Vagina (tissue), 2 donors: ENCODE data around the gene ADAP1. TPM values are rescaled to one million over a fixed set of nuclear protein-coding genes. Genes with fewer than 3 reads are reported as not detected.
"Not testable (repeated sequence)": the region's sequence is repeated elsewhere in the genome, so short reads cannot be mapped to it uniquely, and the experiment has no call there.

Experiments
- DNase-seq, 2 donors: peaks; one replicate each; pipeline ENCODE4 v3.0.0-alpha.2; 2017; ENCODE audit errors: extremely low spot score in 2 of 2
- H3K27ac ChIP-seq: fragments of 200-600 bp; sonication (generic); one replicate; pipeline ENCODE4 v1.5.1; 2019
- H3K27me3 ChIP-seq: fragments of 200-600 bp; sonication (generic); one replicate; pipeline ENCODE4 v1.5.1; 2019
- H3K36me3 ChIP-seq, 2 donors: fragments of 200-600 bp; sonication (generic); one replicate each; pipeline ENCODE4 v1.5.1; 2017 to 2019
- H3K4me1 ChIP-seq: fragments of 200-600 bp; sonication (generic); one replicate; pipeline ENCODE4 v1.5.1; 2019
- H3K4me3 ChIP-seq, 2 donors: fragments of 200-600 bp; sonication (generic); 1 replicate in 1 of 2; 2 replicates in 1 of 2; pipeline ENCODE4 v1.5.1; 2016 to 2019
- H3K9me3 ChIP-seq: fragments of 200-600 bp; sonication (generic); one replicate; pipeline ENCODE4 v1.5.1; 2019
- POLR2A ChIP-seq, 2 donors: fragments of 450-650 bp; IDR thresholded peaks; one replicate each; pipeline ENCODE4 v1.6.1; 2017; ENCODE audit warnings: antibody characterized with exemption in 2 of 2, mild to moderate bottlenecking in 2 of 2, moderate library complexity in 2 of 2
- POLR2AphosphoS5 ChIP-seq, 2 donors: sonication (generic); formaldehyde crosslinking; IDR thresholded peaks; one replicate each; pipeline ENCODE4 v1.9.0; 2017; ENCODE audit warnings: antibody characterized with exemption in 2 of 2, mild to moderate bottlenecking in 2 of 2, low read depth in 1 of 2; ENCODE audit not compliant: insufficient read depth in 1 of 2
- intact Hi-C: fragments of 100-400 bp; cut with DNase I; formaldehyde crosslinking; loops from one replicate; pipeline ENCODE4 v1.15.1; 2023
- total RNA-seq: library from RNA; depleted of rRNA; stranded (reverse); fragments of >200 nt; gene quantifications from one replicate; pipeline ENCODE4 v1.2.3, GENCODE V29; 2016
- TF ChIP-seq, protein P1 (sequence below), 3 experiments: fragments of 450-650 bp in 2 of 3; fragments of 200-600 bp in 1 of 3; sonication (generic) in 1 of 3; IDR thresholded peaks; one replicate each; pipeline ENCODE4 v1.5.1; 2017 to 2019; ENCODE audit warnings: antibody characterized with exemption in 3 of 3, mild to moderate bottlenecking in 2 of 3, moderate library complexity in 2 of 3

ADAP1 gene
- total RNA-seq, 1 donor from 2014 or later, result 4.2 TPM

DNA sequence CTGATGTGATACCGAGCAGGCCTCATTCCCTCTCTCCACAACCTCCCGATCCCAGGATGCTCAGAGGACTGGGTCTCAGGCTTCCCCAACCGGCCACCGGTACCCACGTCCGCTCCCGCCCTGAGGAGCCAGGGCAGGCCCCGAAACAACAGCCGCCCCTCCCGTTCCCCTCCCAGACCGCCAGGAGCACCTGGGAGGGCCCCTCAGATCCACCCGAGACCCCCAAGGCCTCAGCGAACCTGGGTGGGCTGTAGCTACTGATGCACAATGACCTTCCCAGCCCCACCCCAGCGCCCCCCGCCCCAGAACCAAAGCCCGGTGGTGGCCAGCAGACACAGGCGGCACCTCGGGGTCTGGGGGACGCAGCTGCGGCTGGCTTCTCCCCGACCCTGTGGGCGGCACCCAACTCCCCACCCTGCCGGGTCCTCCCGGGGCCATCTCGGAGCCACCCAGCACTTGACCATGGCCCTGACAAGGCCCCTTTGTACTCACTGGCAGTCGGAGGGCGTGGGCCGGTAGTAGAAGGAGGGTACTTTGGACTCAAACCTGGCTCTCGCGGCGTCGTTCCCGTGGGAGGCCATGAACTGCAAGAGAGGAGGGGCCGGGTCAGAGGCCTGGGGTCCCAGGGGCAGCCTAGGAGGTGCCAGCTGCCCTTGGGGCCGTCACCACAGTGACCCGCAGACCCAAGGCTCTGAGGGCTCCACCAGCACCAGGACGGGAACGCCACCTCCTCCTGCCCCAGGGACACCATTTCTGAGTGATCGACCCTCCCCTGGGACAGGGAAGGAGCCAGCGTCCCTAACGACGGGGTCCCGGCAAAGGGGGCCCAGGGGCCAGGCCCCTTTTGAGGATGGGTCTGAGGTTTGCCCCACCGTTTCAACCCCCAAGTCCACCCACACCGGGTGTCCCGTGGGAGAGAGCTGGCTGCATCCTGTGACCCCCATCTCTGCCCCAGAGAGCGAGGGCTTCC is 28.1 kb downstream of the ADAP1 start:
- Histone ChIP-seq H3K27me3 (no peaks in the 10 kb centered on the region), H3K4me3 (no peak overlapping the region), H3K27ac (no peak overlapping the region), H3K4me1 (peaks cover 3% of the 10 kb centered on the region), H3K9me3 (no peaks in the 10 kb centered on the region), H3K36me3 (no peaks in the 10 kb centered on the region)
- intact Hi-C loops, result no loop called here
- DNase-seq, result no peak
- no peak for TF ChIP-seq POLR2AphosphoS5 (IDR thresholded peaks at IDR 0.05; ENCODE audit: insufficient read depth in 1 of 2, low read depth in 1 of 2)
- TF ChIP-seq, protein P1, sequence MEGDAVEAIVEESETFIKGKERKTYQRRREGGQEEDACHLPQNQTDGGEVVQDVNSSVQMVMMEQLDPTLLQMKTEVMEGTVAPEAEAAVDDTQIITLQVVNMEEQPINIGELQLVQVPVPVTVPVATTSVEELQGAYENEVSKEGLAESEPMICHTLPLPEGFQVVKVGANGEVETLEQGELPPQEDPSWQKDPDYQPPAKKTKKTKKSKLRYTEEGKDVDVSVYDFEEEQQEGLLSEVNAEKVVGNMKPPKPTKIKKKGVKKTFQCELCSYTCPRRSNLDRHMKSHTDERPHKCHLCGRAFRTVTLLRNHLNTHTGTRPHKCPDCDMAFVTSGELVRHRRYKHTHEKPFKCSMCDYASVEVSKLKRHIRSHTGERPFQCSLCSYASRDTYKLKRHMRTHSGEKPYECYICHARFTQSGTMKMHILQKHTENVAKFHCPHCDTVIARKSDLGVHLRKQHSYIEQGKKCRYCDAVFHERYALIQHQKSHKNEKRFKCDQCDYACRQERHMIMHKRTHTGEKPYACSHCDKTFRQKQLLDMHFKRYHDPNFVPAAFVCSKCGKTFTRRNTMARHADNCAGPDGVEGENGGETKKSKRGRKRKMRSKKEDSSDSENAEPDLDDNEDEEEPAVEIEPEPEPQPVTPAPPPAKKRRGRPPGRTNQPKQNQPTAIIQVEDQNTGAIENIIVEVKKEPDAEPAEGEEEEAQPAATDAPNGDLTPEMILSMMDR (IDR thresholded peaks at IDR 0.05), result no peak
- no peak for TF ChIP-seq POLR2A (IDR thresholded peaks at IDR 0.05)

DNA sequence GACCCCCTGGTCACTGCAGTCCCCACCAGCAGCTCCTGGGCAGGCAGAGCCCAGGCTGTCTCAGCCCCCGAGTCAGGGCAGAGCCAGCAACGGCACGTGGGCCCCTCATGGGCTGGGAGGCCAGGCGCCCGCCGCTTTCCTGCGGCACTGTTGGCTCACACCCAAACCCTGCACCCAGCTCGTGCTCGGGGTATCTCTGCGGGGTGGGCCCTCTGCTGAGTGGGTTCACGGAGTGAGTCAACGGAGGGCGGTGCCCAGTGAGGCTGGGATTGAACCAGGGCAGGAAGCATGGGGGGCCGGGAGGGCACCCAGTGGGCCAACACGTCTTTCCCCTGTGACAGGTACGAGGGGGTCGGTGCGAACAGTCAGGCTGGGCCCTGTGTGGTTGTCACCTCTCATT is 28.9 kb downstream of the ADAP1 start:
- TF ChIP-seq, protein P1 (IDR thresholded peaks at IDR 0.05), result no peak
- no peak for TF ChIP-seq POLR2AphosphoS5 (IDR thresholded peaks at IDR 0.05; ENCODE audit: insufficient read depth in 1 of 2, low read depth in 1 of 2)
- TF ChIP-seq POLR2A (IDR thresholded peaks at IDR 0.05), result no peak
- H3K36me3 ChIP-seq, result no peaks in the 10 kb centered on the region
- H3K9me3 ChIP-seq, result no peaks in the 10 kb centered on the region
- H3K27ac ChIP-seq, result no peak overlapping the region
- peaks cover 3% of the 10 kb centered on the region for H3K4me1 ChIP-seq
- intact Hi-C loops, result no loop called here
- no peak overlapping the region for H3K4me3 ChIP-seq
- DNase-seq, result no peak
- no peaks in the 10 kb centered on the region for H3K27me3 ChIP-seq

DNA sequence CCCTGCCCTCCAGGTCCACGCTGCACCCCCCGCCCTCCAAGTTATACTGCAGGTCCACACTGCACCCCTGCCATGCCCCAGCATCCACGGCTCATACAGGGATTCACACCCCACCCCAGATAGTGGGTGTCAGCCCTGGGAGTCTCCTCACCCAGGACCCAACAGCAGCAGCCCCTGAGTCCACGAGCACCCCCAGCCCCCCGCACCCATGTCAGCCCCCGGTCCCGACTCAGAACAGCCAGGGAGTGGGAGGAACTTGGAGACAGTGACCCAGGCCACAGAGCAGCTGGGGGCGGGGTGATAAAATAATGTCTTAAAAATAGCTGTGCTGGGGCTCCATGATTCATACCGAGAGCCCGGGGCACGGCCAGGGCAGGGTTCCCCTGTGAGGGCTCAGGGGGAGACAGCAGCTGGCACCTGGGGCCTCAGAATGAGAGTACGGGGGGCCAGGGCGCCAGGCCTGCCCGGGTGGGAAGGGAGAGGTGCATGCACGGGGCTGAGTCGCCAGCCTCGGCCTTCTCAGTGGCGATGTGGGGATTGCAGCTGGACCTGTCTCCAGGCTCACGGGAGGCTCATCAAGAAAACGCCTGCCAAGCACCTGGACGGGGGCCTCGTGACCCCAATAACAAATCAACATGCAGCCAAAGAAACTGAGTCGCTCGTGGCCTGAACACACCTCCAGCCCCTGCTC is 29.8 kb downstream of the ADAP1 start:
- Histone ChIP-seq H3K9me3 (no peaks in the 10 kb centered on the region), H3K4me3 (no peak overlapping the region), H3K4me1 (peaks cover 3% of the 10 kb centered on the region), H3K36me3 (no peaks in the 10 kb centered on the region), H3K27ac (peak overlapping the region; percentile 27), H3K27me3 (no peaks in the 10 kb centered on the region)
- no peak for DNase-seq
- TF ChIP-seq POLR2A (IDR thresholded peaks at IDR 0.05) (no peak), POLR2AphosphoS5 (IDR thresholded peaks at IDR 0.05; ENCODE audit: insufficient read depth in 1 of 2, low read depth in 1 of 2) (no peak)
- TF ChIP-seq, protein P1 (IDR thresholded peaks at IDR 0.05), result no peak
- intact Hi-C loops, result no loop called here

DNA sequence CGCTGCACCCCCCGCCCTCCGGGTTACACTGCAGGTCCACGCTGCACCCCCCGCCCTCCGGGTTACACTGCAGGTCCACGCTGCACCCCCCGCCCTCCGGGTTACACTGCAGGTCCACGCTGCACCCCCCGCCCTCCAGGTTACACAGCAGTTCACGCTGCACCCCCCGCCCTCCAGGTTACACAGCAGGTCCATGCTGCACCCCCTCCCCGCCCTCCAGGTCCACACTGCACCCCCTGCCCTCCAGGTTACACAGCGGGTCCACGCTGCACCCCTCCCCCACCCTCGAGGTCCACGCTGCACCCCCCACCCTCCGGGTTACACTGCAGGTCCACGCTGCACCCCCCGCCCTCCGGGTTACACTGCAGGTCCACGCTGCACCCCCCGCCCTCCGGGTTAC is 30.4 kb downstream of the ADAP1 start:
- H3K27me3 ChIP-seq, H3K27ac ChIP-seq, H3K4me1 ChIP-seq, H3K36me3 ChIP-seq, H3K4me3 ChIP-seq, DNase-seq, intact Hi-C loops, H3K9me3 ChIP-seq: not testable (repeated sequence)

DNA sequence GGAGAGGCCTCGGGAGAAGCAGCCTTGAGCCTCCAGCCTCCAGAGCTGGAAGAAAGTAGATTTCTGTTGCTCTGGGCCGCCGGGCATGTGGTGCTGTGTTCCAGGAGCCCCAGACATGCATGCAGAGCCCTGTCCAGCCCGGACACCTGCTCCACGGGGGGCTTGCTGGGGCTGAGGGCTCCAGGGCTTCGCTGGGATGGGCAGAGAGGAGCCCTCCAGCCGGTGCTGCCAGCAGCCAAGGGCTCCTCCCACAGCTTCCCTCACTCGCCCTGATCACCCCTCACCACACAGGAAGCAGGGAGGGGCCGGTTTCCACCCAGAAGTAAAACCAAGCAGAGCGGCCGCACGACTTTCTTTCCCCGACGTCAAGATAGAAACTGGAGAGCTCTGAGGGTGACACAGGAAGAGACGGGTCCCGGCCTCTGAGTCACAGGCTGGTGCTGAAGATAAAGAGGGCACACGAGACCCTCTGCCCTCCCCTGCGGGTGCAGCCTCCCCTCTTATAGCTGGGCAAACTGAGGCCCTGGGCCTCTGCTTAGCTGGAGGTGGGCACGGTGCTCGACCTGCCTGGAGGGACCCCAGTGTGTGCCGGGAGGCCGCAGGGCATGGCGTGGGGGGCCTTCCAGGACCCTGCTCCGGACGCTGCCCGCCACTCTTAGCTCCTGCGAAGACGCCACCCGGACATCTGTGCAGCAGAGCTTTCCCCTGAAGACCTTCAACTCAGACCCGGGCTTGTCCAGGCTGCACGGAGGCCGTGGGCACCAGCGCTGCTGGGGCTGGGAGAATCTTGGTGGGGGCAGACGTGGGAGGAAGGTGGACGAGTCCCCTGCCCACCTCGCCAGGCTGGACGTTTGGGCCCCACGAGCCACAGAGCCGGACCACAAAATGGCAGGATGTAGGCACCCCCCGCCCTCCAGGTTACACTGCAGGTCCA is 31.1 kb downstream of the ADAP1 start:
- intact Hi-C loops, result no loop called here
- no peaks in the 10 kb centered on the region for H3K27me3 ChIP-seq
- H3K9me3 ChIP-seq, result no peaks in the 10 kb centered on the region
- DNase-seq, result no peak
- H3K27ac ChIP-seq, result no peak overlapping the region
- H3K36me3 ChIP-seq, result no peaks in the 10 kb centered on the region
- H3K4me1 ChIP-seq, result peaks cover 3% of the 10 kb centered on the region
- H3K4me3 ChIP-seq, result peak overlapping the region in 1 of 2 donors; percentile 16
- TF ChIP-seq, protein P1 (IDR thresholded peaks at IDR 0.05), result no peak
- peak in 1 of 2 donors; percentile 52 for TF ChIP-seq POLR2AphosphoS5 (IDR thresholded peaks at IDR 0.05; ENCODE audit: insufficient read depth in 1 of 2, low read depth in 1 of 2)
